A673 (cell line): Measurements from ENCODE around the gene ATXN1L.

ENCODE experiments used
- CTCF ChIP-seq: fragments of 300-800, 200-600 bp; sonication (generic); conservative IDR thresholded peaks from 2 replicates; pipeline ENCODE4 v1.5.1; 2017; ENCODE audit warnings: low read depth, mild to moderate bottlenecking, antibody characterized with exemption, low read length, moderate library complexity, mixed read lengths
- EZH2 ChIP-seq: fragments of 200-600 bp; sonication (generic); IDR thresholded peaks from 2 replicates; pipeline ENCODE4 v1.6.1; 2017; ENCODE audit warnings: borderline replicate concordance, low read depth, mild to moderate bottlenecking, mixed read lengths, antibody characterized with exemption, low read length; ENCODE audit not compliant: poor library complexity, severe bottlenecking

- no peak for TF ChIP-seq CTCF
- TF ChIP-seq EZH2 = no peak
These were observed 8.7 kb downstream of the ATXN1L start for GRCh38 chr16:71854369-71854948.
